Endothelial cell (in vitro differentiated cells): ENCODE results near the gene PNKD. TPM values are rescaled to one million over a fixed set of nuclear protein-coding genes. Genes with fewer than 3 reads are reported as not detected.
A peak's percentile ranks its signal among the peaks of the same experiment; 100 is the strongest.

Experiments used
- DNase-seq: peaks from one replicate; pipeline ENCODE4 v3.0.0; 2021; ENCODE audit warnings: low spot score
- H3K27ac Mint-ChIP-seq: one replicate; pipeline ENCODE4 v1.8.0; 2021; ENCODE audit warnings: mixed read lengths, inconsistent platforms; ENCODE audit not compliant: unreplicated experiment
- H3K27me3 Mint-ChIP-seq: one replicate; pipeline ENCODE4 v1.8.0; 2021; ENCODE audit warnings: mild to moderate bottlenecking, moderate library complexity, mixed read lengths, inconsistent platforms; ENCODE audit not compliant: unreplicated experiment
- H3K36me3 Mint-ChIP-seq: one replicate; pipeline ENCODE4 v1.8.0; 2021; ENCODE audit warnings: mild to moderate bottlenecking, low read depth, mixed read lengths, inconsistent platforms; ENCODE audit not compliant: unreplicated experiment
- H3K4me1 Mint-ChIP-seq: one replicate; pipeline ENCODE4 v1.8.0; 2021; ENCODE audit warnings: mild to moderate bottlenecking, mixed read lengths, inconsistent platforms; ENCODE audit not compliant: unreplicated experiment
- H3K4me3 Mint-ChIP-seq: one replicate; pipeline ENCODE4 v1.8.0; 2021; ENCODE audit warnings: mild to moderate bottlenecking, mixed read lengths, inconsistent platforms; ENCODE audit not compliant: unreplicated experiment
- H3K9me3 Mint-ChIP-seq: one replicate; pipeline ENCODE4 v1.8.0; 2021; ENCODE audit warnings: mixed read lengths, inconsistent platforms; ENCODE audit not compliant: unreplicated experiment
- CTCF ChIP-seq: fragments of 200-600 bp; sonication (generic); IDR thresholded peaks from one replicate; pipeline ENCODE4 v1.5.0; 2021; ENCODE audit warnings: antibody characterized with exemption; ENCODE audit not compliant: unreplicated experiment
- total RNA-seq: library from RNA; stranded (reverse); fragmentation: NEBNext Ultra II Directional; extraction: Animal tissue kit (Norgen Biotek cat#: 25700); gene quantifications from one replicate; pipeline ENCODE4 v1.2.1, GENCODE V29; 2021; ENCODE audit not compliant: unreplicated experiment

PNKD gene
- total RNA-seq, 1 donor from 2014 or later = 31.7 TPM

GRCh38 chr2:218331745-218332144 is 61.4 kb downstream of the PNKD start:
- H3K9me3 Mint-ChIP-seq = no peaks in the 10 kb centered on the region

GRCh38 chr2:218332288-218332687 is 62.0 kb downstream of the PNKD start:
- Mint-ChIP-seq H3K9me3 (no peaks in the 10 kb centered on the region), H3K27me3 (peaks cover 6% of the 10 kb centered on the region), H3K4me3 (no peak overlapping the region), H3K27ac (peak overlapping the region; percentile 57), H3K36me3 (peaks cover 3% of the 10 kb centered on the region), H3K4me1 (peaks cover 33% of the 10 kb centered on the region)
- DNase-seq = no peak
- no peak for TF ChIP-seq CTCF

More at GRCh38 chr2:218331745-218332144, 61.4 kb downstream of the PNKD start:
- DNase-seq = no peak
- Mint-ChIP-seq H3K27me3 (peaks cover 6% of the 10 kb centered on the region), H3K4me1 (peaks cover 36% of the 10 kb centered on the region), H3K27ac (peak overlapping the region; percentile 57), H3K4me3 (peak overlapping the region; percentile 68), H3K36me3 (peaks cover 3% of the 10 kb centered on the region)
- no peak for TF ChIP-seq CTCF

GRCh38 chr2:218332920-218333645 is 62.8 kb downstream of the PNKD start:
- peaks cover 5% of the 10 kb centered on the region for H3K27me3 Mint-ChIP-seq

GRCh38 chr2:218334531-218334930 is 64.2 kb downstream of the PNKD start:
- Mint-ChIP-seq H3K36me3 (no peaks in the 10 kb centered on the region), H3K4me3 (no peak overlapping the region)

More at GRCh38 chr2:218332920-218333645, 62.8 kb downstream of the PNKD start:
- Mint-ChIP-seq H3K4me1 (peaks cover 26% of the 10 kb centered on the region), H3K4me3 (peak overlapping the region; percentile 50), H3K9me3 (no peaks in the 10 kb centered on the region), H3K36me3 (peaks cover 3% of the 10 kb centered on the region), H3K27ac (peak overlapping the region; percentile 83)
- DNase-seq = no peak
- TF ChIP-seq CTCF = no peak

More at GRCh38 chr2:218334531-218334930, 64.2 kb downstream of the PNKD start:
- Mint-ChIP-seq H3K27ac (no peak overlapping the region), H3K9me3 (no peaks in the 10 kb centered on the region), H3K27me3 (peaks cover 2% of the 10 kb centered on the region), H3K4me1 (peaks cover 23% of the 10 kb centered on the region)
- no peak for DNase-seq
- TF ChIP-seq CTCF = no peak
